Measurements from ENCODE around the gene TARS3. TPM values are rescaled to one million over a fixed set of nuclear protein-coding genes. Genes with fewer than 3 reads are reported as not detected.

The TARS3 gene
- total RNA-seq, 1 experiment from 2014 or later: 3.8 TPM

DNA sequence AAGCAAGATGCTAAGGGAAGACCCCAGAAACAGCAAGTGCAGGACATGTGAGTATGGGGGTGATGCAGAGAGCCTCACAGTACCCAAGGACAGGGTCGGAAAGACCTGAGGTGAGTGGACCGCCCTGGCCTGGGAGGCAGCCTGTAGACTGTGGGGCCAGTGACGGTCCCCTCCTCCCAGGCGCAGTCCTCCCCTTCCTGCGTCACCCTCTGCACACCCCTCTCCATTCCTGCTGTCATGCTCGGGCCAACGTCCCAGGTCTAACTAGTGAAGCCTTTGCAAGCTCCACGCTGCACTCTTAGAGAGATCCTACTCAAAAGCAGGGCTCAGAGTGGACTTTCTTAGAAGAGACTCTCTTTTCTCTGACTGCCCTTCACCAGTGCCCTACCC, 113.7 kb downstream of the TARS3 start:
- BruUV-seq (replicated peaks): no TSS peak

DNA sequence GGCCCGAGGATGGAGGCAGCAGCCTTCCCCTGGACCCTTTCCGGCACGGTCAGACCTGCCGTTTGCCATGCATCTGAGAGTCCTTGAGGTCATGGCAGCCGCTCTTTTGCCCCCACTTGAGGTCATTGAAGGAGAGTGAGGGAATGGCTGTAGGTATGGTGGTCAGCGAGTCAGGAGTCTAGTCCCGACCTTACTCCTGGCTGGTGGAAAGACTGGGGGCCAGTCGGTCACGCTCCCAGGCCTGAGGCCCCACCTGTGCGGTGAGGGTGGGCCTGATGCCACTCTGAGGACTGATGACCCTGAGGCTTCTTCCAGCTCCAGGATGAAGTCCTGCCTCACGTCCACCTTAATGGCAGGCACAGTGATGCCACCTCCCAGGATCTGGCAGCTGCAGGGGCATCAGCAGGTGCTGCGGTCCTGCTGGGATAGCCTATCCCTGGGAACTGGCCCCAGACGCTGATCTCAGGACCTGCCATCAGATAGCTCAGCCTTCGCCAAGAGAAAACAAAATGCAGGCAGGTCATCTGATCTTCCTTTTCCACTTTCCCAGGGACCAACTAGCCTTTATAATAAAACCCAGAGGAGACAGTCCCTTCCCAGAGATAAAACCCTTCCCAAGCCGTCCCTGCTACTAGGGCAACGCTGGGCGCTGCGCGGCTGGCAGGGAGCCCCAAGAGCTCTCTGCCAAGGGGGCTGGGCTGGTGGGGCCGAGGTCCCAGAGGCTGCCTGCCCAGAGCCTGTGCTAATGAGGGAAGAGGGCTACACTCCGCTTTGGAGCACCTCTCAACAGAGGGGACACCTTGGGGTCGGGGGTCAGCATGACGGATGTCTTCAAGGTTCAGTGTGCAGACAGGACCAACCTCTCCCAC, 114.3 kb downstream of the TARS3 start:
- CTCF ChIA-PET: interaction anchor here (0.5 kb wide), 1 partner anchor 11 kb away, joined by 3 read pairs; no protein-coding TSS in a partner anchor
- Mint-ChIP-seq H3K27me3 (ENCODE audit: unreplicated experiment) (peaks cover 49% of the 10 kb centered on the region), H3K36me3 (ENCODE audit: insufficient read depth, unreplicated experiment) (peaks cover 5% of the 10 kb centered on the region), H3K4me3 (ENCODE audit: low read depth, unreplicated experiment) (no peak overlapping the region), H3K9me3 (ENCODE audit: low read depth, unreplicated experiment) (no peaks in the 10 kb centered on the region), H3K4me1 (ENCODE audit: low read depth, unreplicated experiment) (peaks cover 10% of the 10 kb centered on the region), H3K27ac (ENCODE audit: unreplicated experiment) (no peak overlapping the region)
- intact Hi-C loops (cut with micrococcal nuclease; ENCODE audit: unreplicated experiment): no loop called here
- TF ChIP-seq, protein P1, sequence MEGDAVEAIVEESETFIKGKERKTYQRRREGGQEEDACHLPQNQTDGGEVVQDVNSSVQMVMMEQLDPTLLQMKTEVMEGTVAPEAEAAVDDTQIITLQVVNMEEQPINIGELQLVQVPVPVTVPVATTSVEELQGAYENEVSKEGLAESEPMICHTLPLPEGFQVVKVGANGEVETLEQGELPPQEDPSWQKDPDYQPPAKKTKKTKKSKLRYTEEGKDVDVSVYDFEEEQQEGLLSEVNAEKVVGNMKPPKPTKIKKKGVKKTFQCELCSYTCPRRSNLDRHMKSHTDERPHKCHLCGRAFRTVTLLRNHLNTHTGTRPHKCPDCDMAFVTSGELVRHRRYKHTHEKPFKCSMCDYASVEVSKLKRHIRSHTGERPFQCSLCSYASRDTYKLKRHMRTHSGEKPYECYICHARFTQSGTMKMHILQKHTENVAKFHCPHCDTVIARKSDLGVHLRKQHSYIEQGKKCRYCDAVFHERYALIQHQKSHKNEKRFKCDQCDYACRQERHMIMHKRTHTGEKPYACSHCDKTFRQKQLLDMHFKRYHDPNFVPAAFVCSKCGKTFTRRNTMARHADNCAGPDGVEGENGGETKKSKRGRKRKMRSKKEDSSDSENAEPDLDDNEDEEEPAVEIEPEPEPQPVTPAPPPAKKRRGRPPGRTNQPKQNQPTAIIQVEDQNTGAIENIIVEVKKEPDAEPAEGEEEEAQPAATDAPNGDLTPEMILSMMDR (IDR thresholded peaks at IDR 0.05; ENCODE audit: unreplicated experiment): no peak
- BruUV-seq (replicated peaks): no TSS peak
- DNase-seq: no peak

More for the DNA sequence above, 113.7 kb downstream of the TARS3 start:
- no peak for DNase-seq
- peaks cover 14% of the 10 kb centered on the region for H3K4me1 Mint-ChIP-seq (ENCODE audit: low read depth, unreplicated experiment)
- intact Hi-C loops (cut with micrococcal nuclease; ENCODE audit: unreplicated experiment): no loop called here
- H3K27me3 Mint-ChIP-seq (ENCODE audit: unreplicated experiment): peaks cover 55% of the 10 kb centered on the region
- peaks cover 5% of the 10 kb centered on the region for H3K36me3 Mint-ChIP-seq (ENCODE audit: insufficient read depth, unreplicated experiment)
- no peaks in the 10 kb centered on the region for H3K9me3 Mint-ChIP-seq (ENCODE audit: low read depth, unreplicated experiment)
- CTCF ChIA-PET: no interaction called here
- H3K27ac Mint-ChIP-seq (ENCODE audit: unreplicated experiment): no peak overlapping the region
- TF ChIP-seq, protein P1 (IDR thresholded peaks at IDR 0.05; ENCODE audit: unreplicated experiment): no peak
- H3K4me3 Mint-ChIP-seq (ENCODE audit: low read depth, unreplicated experiment): no peak overlapping the region

DNA sequence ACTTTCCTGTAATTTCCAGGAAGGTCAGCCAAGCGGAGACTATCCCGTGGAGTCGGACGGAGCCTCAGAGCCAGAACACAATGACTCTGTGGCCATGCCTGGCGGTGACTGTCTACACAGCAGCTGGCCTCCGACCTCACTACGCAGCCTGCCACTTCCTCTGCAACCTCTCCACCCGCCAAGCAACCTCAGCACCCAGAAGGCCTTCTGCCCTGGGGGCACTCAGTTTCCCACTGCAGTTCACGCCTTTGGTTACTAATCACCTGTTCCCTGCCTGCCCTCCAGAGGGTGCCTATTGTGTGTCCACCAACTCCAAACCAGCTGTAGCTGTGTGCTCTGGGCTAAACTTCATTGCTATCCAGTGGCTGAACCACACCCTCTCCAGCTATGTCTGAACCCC, 116.1 kb downstream of the TARS3 start:
- DNase-seq: no peak
- Mint-ChIP-seq H3K27ac (ENCODE audit: unreplicated experiment) (no peak overlapping the region), H3K4me3 (ENCODE audit: low read depth, unreplicated experiment) (no peak overlapping the region), H3K4me1 (ENCODE audit: low read depth, unreplicated experiment) (peaks cover 11% of the 10 kb centered on the region), H3K9me3 (ENCODE audit: low read depth, unreplicated experiment) (no peaks in the 10 kb centered on the region), H3K27me3 (ENCODE audit: unreplicated experiment) (peaks cover 44% of the 10 kb centered on the region), H3K36me3 (ENCODE audit: insufficient read depth, unreplicated experiment) (no peaks in the 10 kb centered on the region)
- no TSS peak for BruUV-seq (replicated peaks)
- CTCF ChIA-PET: interaction anchor here (0.8 kb wide), 1 partner anchor 28 kb away, joined by 4 read pairs; no protein-coding TSS in a partner anchor
- TF ChIP-seq, protein P1 (IDR thresholded peaks at IDR 0.05; ENCODE audit: unreplicated experiment): no peak
- intact Hi-C loops (cut with micrococcal nuclease; ENCODE audit: unreplicated experiment): no loop called here

DNA sequence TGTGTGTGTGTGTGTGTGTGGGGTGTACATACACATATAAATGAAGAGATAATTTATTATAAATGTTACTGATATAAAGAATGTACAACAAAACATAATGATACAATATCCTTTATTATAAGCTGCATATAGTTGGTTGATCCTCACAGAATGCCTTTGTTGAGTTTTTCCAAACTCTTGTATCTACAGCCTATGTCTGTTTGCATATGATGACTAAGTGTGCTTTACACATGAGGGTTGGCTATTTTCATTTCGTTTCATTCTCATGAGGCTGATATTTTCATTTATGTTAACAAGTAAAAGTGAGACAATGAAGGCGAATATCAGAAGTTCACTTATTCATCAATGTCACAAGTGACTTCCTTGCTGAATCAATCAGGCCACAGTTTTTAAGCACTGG, 117.2 kb downstream of the TARS3 start:
- CTCF ChIA-PET: interaction anchor here (0.9 kb wide), 1 partner anchor 9 kb away, joined by 3 read pairs; no protein-coding TSS in a partner anchor
- no peak overlapping the region for H3K4me3 Mint-ChIP-seq (ENCODE audit: low read depth, unreplicated experiment)
- no peak for DNase-seq
- no peak overlapping the region for H3K27ac Mint-ChIP-seq (ENCODE audit: unreplicated experiment)
- H3K9me3 Mint-ChIP-seq (ENCODE audit: low read depth, unreplicated experiment): no peaks in the 10 kb centered on the region
- peaks cover 33% of the 10 kb centered on the region for H3K27me3 Mint-ChIP-seq (ENCODE audit: unreplicated experiment)
- TF ChIP-seq, protein P1 (IDR thresholded peaks at IDR 0.05; ENCODE audit: unreplicated experiment): no peak
- peaks cover 10% of the 10 kb centered on the region for H3K4me1 Mint-ChIP-seq (ENCODE audit: low read depth, unreplicated experiment)
- intact Hi-C loops (cut with micrococcal nuclease; ENCODE audit: unreplicated experiment): no loop called here
- BruUV-seq (replicated peaks): no TSS peak
- H3K36me3 Mint-ChIP-seq (ENCODE audit: insufficient read depth, unreplicated experiment): no peaks in the 10 kb centered on the region

All from Calu3 (cell line).